HEK293 (cell line): ENCODE results near the gene PLCD4.

Experiments
- BCL11A ChIP-seq: fragments of 450-650 bp; formaldehyde crosslinking; IDR thresholded peaks from 2 replicates; pipeline ENCODE4 v1.5.1; 2016; ENCODE audit warnings: low read depth, missing biosample characterization, missing genetic modification characterization
- CTCF ChIP-seq: fragments of 450-650 bp; formaldehyde crosslinking; IDR thresholded peaks from 2 replicates; pipeline ENCODE4 v1.5.1; 2016; ENCODE audit warnings: missing biosample characterization, missing genetic modification characterization
- KLF7 ChIP-seq: fragments of 450-650 bp; formaldehyde crosslinking; IDR thresholded peaks from 2 replicates; pipeline ENCODE4 v1.5.1; 2016; ENCODE audit warnings: missing biosample characterization, missing genetic modification characterization, borderline replicate concordance
- PRDM10 ChIP-seq: fragments of 450-650 bp; formaldehyde crosslinking; IDR thresholded peaks from 2 replicates; pipeline ENCODE4 v1.5.1; 2016; ENCODE audit warnings: missing biosample characterization, missing genetic modification characterization
- REST ChIP-seq: fragments of 450-650 bp; formaldehyde crosslinking; IDR thresholded peaks from 2 replicates; pipeline ENCODE4 v1.5.1; 2016; ENCODE audit warnings: missing biosample characterization, missing genetic modification characterization
- YY1 ChIP-seq: fragments of 450-650 bp; formaldehyde crosslinking; IDR thresholded peaks from 2 replicates; pipeline ENCODE4 v1.5.1; 2018; ENCODE audit warnings: missing biosample characterization, missing genetic modification characterization
- ZBTB20 ChIP-seq: fragments of 450-650 bp; formaldehyde crosslinking; IDR thresholded peaks from 2 replicates; pipeline ENCODE4 v1.5.1; 2016; ENCODE audit warnings: missing biosample characterization, missing genetic modification characterization
- ZBTB26 ChIP-seq: fragments of 450-650 bp; formaldehyde crosslinking; optimal IDR thresholded peaks from 2 replicates; pipeline ENCODE3; 2016; ENCODE audit warnings: missing biosample characterization, mild to moderate bottlenecking, missing genetic modification characterization
- ZNF10 ChIP-seq: fragments of 450-650 bp; formaldehyde crosslinking; IDR thresholded peaks from 2 replicates; pipeline ENCODE4 v1.5.1; 2017; ENCODE audit warnings: missing biosample characterization, missing genetic modification characterization
- ZNF114 ChIP-seq: fragments of 450-650 bp; formaldehyde crosslinking; IDR thresholded peaks from 2 replicates; pipeline ENCODE4 v1.5.0; 2017; ENCODE audit warnings: missing biosample characterization, missing genetic modification characterization
- ZNF792 ChIP-seq: fragments of 450-650 bp; formaldehyde crosslinking; IDR thresholded peaks from 2 replicates; pipeline ENCODE4 v1.5.1; 2016; ENCODE audit warnings: missing biosample characterization, missing genetic modification characterization
- ZNF830 ChIP-seq: fragments of 450-650 bp; IDR thresholded peaks from 2 replicates; pipeline ENCODE4 v1.5.0; 2018; ENCODE audit warnings: missing biosample characterization, missing genetic modification characterization, low read depth, mild to moderate bottlenecking, moderate library complexity
- ZSCAN18 ChIP-seq: fragments of 450-650 bp; formaldehyde crosslinking; IDR thresholded peaks from 2 replicates; pipeline ENCODE4 v1.5.1; 2016; ENCODE audit warnings: missing biosample characterization, missing genetic modification characterization

GRCh38 chr2:218655751-218656150 lies 48.1 kb downstream of the PLCD4 start:
- no peak for TF ChIP-seq PRDM10 (tag by site-specific recombination)
- no peak for TF ChIP-seq ZNF114
- TF ChIP-seq ZSCAN18, result no peak
- TF ChIP-seq YY1 (tag by site-specific recombination), result no peak
- no peak for TF ChIP-seq BCL11A (tag by site-specific recombination)
- no peak for TF ChIP-seq CTCF (tag by site-specific recombination)
- no peak for TF ChIP-seq ZNF830 (tag by site-specific recombination)
- no peak for TF ChIP-seq REST (tag by site-specific recombination)
- no peak for TF ChIP-seq ZNF792 (tag by site-specific recombination)
- no peak for TF ChIP-seq KLF7 (tag by site-specific recombination)
- no peak for TF ChIP-seq ZBTB20
- no peak for TF ChIP-seq ZBTB26 (tag by site-specific recombination)
- TF ChIP-seq ZNF10 (tag by site-specific recombination), result no peak
